Stimulated activated CD8-positive, alpha-beta memory T cell treated with anti-CD3 and anti-CD28 coated beads, Interleukin-15, amount 100 ng/mL, for 48 hours (primary cell): ENCODE measurements around the gene ANO6.
"Not testable (repeated sequence)": the region's sequence is repeated elsewhere in the genome, so short reads cannot be mapped to it uniquely, and the experiment has no call there.

Source experiments
- DNase-seq, 2 donors: peaks; one replicate each; pipeline ENCODE4 v3.0.0-alpha.2; 2020; ENCODE audit warnings: low read depth in 2 of 2

Gene ANO6

GRCh38 chr12:45213107-45213506 is 2.8 kb upstream of the ANO6 start:
- no peak for DNase-seq

- DNase-seq = no peak
These were observed 1.8 kb upstream of the ANO6 start for GRCh38 chr12:45214071-45214470.

- DNase-seq = no peak
These were observed 1.0 kb upstream of the ANO6 start for GRCh38 chr12:45214749-45215418.

GRCh38 chr12:45216230-45216982 is 511 bp downstream of the ANO6 start:
- peak; percentile 19 to 32 for DNase-seq

- DNase-seq = no peak
These were observed 1.1 kb downstream of the ANO6 start for GRCh38 chr12:45216983-45217485.

- DNase-seq = no peak
These were observed 2.0 kb downstream of the ANO6 start for GRCh38 chr12:45217846-45218245.

GRCh38 chr12:45219621-45220020 is 3.7 kb downstream of the ANO6 start:
- DNase-seq = no peak

GRCh38 chr12:45220363-45220931 is 4.6 kb downstream of the ANO6 start:
- no peak for DNase-seq

- no peak for DNase-seq
These were observed 5.1 kb downstream of the ANO6 start for GRCh38 chr12:45220969-45221368.

- DNase-seq = no peak
These were observed 8.0 kb downstream of the ANO6 start for GRCh38 chr12:45223868-45224267.

- DNase-seq = no peak
These were observed 8.4 kb downstream of the ANO6 start for GRCh38 chr12:45224311-45224710.

GRCh38 chr12:45226021-45226420 is 10.1 kb downstream of the ANO6 start:
- no peak for DNase-seq

GRCh38 chr12:45227316-45228067 is 11.6 kb downstream of the ANO6 start:
- DNase-seq = no peak

- DNase-seq = no peak
These were observed 15.7 kb downstream of the ANO6 start for GRCh38 chr12:45231515-45232145.

- DNase-seq = no peak
These were observed 16.4 kb downstream of the ANO6 start for GRCh38 chr12:45232146-45232755.

- peak; percentile 16 to 34 for DNase-seq
These were observed 17.0 kb downstream of the ANO6 start for GRCh38 chr12:45232756-45233372.

GRCh38 chr12:45234139-45234865 is 18.4 kb downstream of the ANO6 start:
- no peak for DNase-seq

- no peak for DNase-seq
These were observed 19.5 kb downstream of the ANO6 start for GRCh38 chr12:45235087-45236025.

- not testable (repeated sequence) for DNase-seq
These were observed 20.5 kb downstream of the ANO6 start for GRCh38 chr12:45236383-45236782.
